Measurements from ENCODE around the gene TFCP2.

DNA sequence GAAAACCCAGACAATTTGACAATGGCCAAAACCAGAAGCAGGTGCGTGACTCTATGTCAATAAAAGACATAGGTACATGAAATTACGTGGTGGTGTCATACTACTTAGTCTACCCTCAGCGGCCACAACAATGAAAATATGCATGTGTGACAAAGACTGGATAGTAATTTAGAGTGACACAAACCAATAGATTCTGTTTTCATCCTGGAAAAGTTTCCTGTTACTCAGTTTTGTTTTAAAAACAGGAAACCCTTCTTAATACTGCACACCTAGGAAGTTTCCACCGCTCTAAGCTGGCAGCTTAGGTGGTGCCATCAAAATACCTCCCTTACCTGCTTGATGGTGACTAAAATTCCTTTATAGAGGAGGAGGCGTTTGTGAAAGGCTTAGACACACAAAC is 29.8 kb upstream of the TFCP2 start:
- no peak for TF ChIP-seq CTCF (IDR thresholded peaks at IDR 0.05; ENCODE audit: insufficient read depth, low read length, poor library complexity, severe bottlenecking)
- no peak for TF ChIP-seq EZH2phosphoT487 (conservative IDR thresholded peaks at IDR 0.05; ENCODE audit: low read length)

All from SU-DHL-6 (cell line).